ENCODE results near the gene MSMO1.

MSMO1 gene

DNA sequence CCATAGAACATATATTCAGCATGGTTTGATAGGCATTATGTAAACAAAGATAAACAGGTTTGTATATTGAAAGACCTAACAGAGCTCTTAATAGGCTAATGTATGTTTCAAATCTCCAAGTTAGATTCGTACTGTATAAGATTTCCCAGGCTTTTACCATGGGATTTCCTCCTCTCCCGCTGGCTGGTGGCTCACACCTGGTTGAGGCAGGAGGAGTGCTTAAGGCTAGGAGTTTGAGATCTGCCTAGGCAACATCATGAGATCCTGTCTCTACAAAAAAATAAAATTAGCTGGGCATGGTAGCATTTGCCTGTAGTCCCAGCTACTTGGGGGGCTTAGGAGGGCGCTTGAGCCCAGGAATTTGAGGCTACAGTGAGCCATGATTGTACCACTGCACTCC is 56.7 kb downstream of the MSMO1 start:
- Histone ChIP-seq H3K36me3 (ENCODE audit: control insufficient read depth, insufficient read depth, low read length) (no peaks in the 10 kb centered on the region), H3K4me3 (ENCODE audit: low read depth, low read length) (no peak overlapping the region), H3K9me3 (ENCODE audit: control insufficient read depth, insufficient read depth, low read length) (no peaks in the 10 kb centered on the region), H3K9ac (ENCODE audit: low read depth, low read length) (no peak overlapping the region), H3K4me1 (ENCODE audit: control insufficient read depth, insufficient read depth, low read length) (peaks cover 5% of the 10 kb centered on the region), H3K27me3 (ENCODE audit: control insufficient read depth, insufficient read depth, low read length) (peaks cover 9% of the 10 kb centered on the region)

DNA sequence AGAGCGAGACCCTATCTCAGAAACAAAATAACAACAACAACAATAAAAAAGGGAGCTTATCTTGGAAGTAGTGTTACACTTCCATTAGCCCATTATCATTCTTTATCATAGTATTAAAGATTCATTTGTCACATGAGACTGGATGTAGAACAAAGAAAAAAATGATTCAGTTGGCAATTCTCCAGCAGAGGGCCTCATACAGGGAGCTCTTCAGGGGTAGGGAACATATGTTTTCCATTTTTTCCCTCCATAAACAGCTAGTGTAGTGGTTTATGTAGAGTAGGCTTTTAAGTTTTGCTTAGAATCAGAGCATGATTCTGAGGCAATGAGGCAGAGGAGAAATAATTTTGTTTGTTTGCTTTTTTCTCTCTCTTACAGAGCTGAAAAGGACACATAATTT is 57.1 kb downstream of the MSMO1 start:
- peaks cover 7% of the 10 kb centered on the region for H3K27me3 ChIP-seq (ENCODE audit: control insufficient read depth, insufficient read depth, low read length)
- H3K9ac ChIP-seq (ENCODE audit: low read depth, low read length), result no peak overlapping the region
- H3K4me3 ChIP-seq (ENCODE audit: low read depth, low read length), result no peak overlapping the region
- H3K4me1 ChIP-seq (ENCODE audit: control insufficient read depth, insufficient read depth, low read length), result peaks cover 5% of the 10 kb centered on the region
- H3K9me3 ChIP-seq (ENCODE audit: control insufficient read depth, insufficient read depth, low read length), result no peaks in the 10 kb centered on the region
- no peaks in the 10 kb centered on the region for H3K36me3 ChIP-seq (ENCODE audit: control insufficient read depth, insufficient read depth, low read length)

DNA sequence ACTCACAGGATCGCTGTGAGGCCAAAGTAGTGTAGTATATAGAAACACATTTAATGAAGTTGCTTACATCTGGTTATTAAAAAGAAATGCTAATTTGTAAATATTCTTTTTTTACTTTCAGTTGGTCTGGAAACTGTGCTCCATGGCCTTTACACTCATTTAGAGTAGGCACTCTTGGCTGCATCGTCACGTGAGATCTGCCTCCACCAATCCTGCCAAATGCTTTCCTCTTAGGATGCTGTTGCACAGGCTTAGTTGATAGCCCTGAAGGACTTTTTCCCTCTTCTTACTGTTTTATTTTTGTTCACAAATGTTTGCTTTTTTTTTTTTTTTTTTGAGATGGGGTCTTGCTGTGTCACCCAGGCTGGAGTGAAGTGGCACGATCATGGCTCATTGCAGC is 57.7 kb downstream of the MSMO1 start:
- peaks cover 5% of the 10 kb centered on the region for H3K4me1 ChIP-seq (ENCODE audit: control insufficient read depth, insufficient read depth, low read length)
- no peaks in the 10 kb centered on the region for H3K9me3 ChIP-seq (ENCODE audit: control insufficient read depth, insufficient read depth, low read length)
- H3K9ac ChIP-seq (ENCODE audit: low read depth, low read length), result no peak overlapping the region
- no peaks in the 10 kb centered on the region for H3K36me3 ChIP-seq (ENCODE audit: control insufficient read depth, insufficient read depth, low read length)
- H3K4me3 ChIP-seq (ENCODE audit: low read depth, low read length), result no peak overlapping the region
- H3K27me3 ChIP-seq (ENCODE audit: control insufficient read depth, insufficient read depth, low read length), result peaks cover 3% of the 10 kb centered on the region

DNA sequence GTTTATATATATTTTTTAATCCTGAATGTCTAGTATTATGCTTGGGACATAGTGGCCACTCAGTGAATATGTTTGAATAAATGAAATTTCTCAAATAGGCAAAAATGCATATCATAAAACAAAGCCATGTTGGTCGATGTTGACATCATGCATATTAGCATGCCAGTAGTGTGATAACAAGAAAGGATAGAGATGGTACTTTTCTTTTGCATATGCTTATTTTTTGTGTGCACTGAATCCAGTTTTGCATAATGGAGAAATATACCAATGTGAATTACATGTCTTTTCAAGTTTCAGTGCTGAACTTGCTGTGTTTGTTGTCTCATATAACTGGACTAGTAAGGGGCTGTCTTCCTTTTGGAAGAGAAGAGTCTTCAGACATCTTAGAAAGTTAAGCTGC is 58.9 kb downstream of the MSMO1 start:
- H3K4me3 ChIP-seq (ENCODE audit: low read depth, low read length), result no peak overlapping the region
- no peaks in the 10 kb centered on the region for H3K27me3 ChIP-seq (ENCODE audit: control insufficient read depth, insufficient read depth, low read length)
- peaks cover 5% of the 10 kb centered on the region for H3K4me1 ChIP-seq (ENCODE audit: control insufficient read depth, insufficient read depth, low read length)
- no peaks in the 10 kb centered on the region for H3K36me3 ChIP-seq (ENCODE audit: control insufficient read depth, insufficient read depth, low read length)
- H3K9me3 ChIP-seq (ENCODE audit: control insufficient read depth, insufficient read depth, low read length), result no peaks in the 10 kb centered on the region
- no peak overlapping the region for H3K9ac ChIP-seq (ENCODE audit: low read depth, low read length)

DNA sequence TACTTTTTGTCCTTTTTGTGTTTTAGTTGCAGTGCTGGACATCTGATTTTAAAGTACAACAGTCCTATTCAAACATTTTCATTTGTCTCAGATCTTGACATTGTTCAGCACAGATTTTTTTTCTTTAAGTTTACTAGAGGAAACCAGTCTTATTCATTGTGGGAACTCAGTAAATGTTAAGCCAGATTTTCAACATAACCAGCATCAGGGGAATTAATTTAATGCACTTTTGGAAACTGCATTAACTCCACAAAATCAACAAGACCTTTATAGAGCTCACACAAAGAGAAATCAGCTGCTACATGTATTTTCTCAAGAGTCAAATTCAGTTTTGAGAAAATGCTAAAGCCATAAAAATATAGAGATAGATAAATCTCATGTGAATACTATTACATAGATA is 61.3 kb downstream of the MSMO1 start:
- no peaks in the 10 kb centered on the region for H3K4me1 ChIP-seq (ENCODE audit: control insufficient read depth, insufficient read depth, low read length)
- no peaks in the 10 kb centered on the region for H3K27me3 ChIP-seq (ENCODE audit: control insufficient read depth, insufficient read depth, low read length)
- no peaks in the 10 kb centered on the region for H3K36me3 ChIP-seq (ENCODE audit: control insufficient read depth, insufficient read depth, low read length)
- no peak overlapping the region for H3K9ac ChIP-seq (ENCODE audit: low read depth, low read length)
- H3K4me3 ChIP-seq (ENCODE audit: low read depth, low read length), result no peak overlapping the region
- H3K9me3 ChIP-seq (ENCODE audit: control insufficient read depth, insufficient read depth, low read length), result no peaks in the 10 kb centered on the region

All from iPS-15b (cell line).